Parathyroid adenoma (tissue), 2 donors: ENCODE measurements around the gene PCDHA1.

Source experiments
- H2AFZ ChIP-seq: fragments of 300-600 bp; sonication (generic); one replicate; pipeline ENCODE4 v1.7.0; 2017; ENCODE audit warnings: antibody characterized with exemption, mild to moderate bottlenecking
- H3K27ac ChIP-seq: fragments of 300-600 bp; sonication (generic); one replicate; pipeline ENCODE4 v1.7.0; 2017
- H3K27me3 ChIP-seq: fragments of 300-600 bp; sonication (generic); one replicate; pipeline ENCODE4 v1.7.0; 2017; ENCODE audit warnings: low read length; ENCODE audit not compliant: control insufficient read depth, insufficient read depth
- H3K36me3 ChIP-seq: fragments of 300-600 bp; sonication (generic); one replicate; pipeline ENCODE4 v1.7.0; 2017; ENCODE audit warnings: low read length; ENCODE audit not compliant: control insufficient read depth, insufficient read depth
- H3K4me1 ChIP-seq: fragments of 300-600 bp; sonication (generic); one replicate; pipeline ENCODE4 v1.7.0; 2017; ENCODE audit warnings: control low read depth
- H3K4me2 ChIP-seq: fragments of 300-600 bp; sonication (generic); one replicate; pipeline ENCODE4 v1.7.0; 2017; ENCODE audit warnings: low read length
- H3K4me3 ChIP-seq: fragments of 300-600 bp; sonication (generic); one replicate; pipeline ENCODE4 v1.7.0; 2017; ENCODE audit warnings: low read depth, low read length
- H3K79me2 ChIP-seq: fragments of 300-600 bp; sonication (generic); one replicate; pipeline ENCODE4 v1.7.0; 2017; ENCODE audit warnings: control low read depth
- H3K9ac ChIP-seq: fragments of 300-600 bp; sonication (generic); one replicate; pipeline ENCODE4 v1.7.0; 2017; ENCODE audit warnings: mild to moderate bottlenecking
- H3K9me3 ChIP-seq: fragments of 300-600 bp; sonication (generic); one replicate; pipeline ENCODE4 v1.7.0; 2017; ENCODE audit warnings: low read length; ENCODE audit not compliant: control insufficient read depth
- TF ChIP-seq, protein P1 (sequence below): fragments of 300-600 bp; sonication (generic); IDR thresholded peaks from one replicate; pipeline ENCODE4 v1.7.0; 2017; ENCODE audit warnings: antibody characterized with exemption, mild to moderate bottlenecking
- donor health status: primary hyperparathyroidism.

The PCDHA1 gene

DNA sequence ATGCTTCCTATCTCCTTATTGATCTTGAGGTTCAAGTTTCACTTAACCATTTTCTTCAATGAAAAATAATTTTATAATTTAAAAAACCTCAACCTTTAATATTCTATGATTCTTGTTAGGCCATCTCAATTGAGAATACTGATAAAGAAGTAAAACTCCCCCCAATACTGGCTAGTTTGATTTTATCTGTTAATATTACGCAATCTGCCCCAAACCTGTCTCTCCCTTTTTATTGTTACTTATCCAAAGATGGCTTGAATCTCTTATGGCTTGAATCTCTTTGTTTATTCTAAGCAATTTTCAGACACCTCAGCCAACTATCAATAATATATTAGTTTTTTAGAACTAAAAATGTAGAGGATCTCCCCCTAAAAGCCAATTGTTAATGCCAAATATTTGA lies 176.2 kb downstream of the PCDHA1 start:
- Histone ChIP-seq H3K27ac (no peak overlapping the region), H3K36me3 (no peaks in the 10 kb centered on the region), H3K9me3 (no peaks in the 10 kb centered on the region), H3K27me3 (no peaks in the 10 kb centered on the region), H3K9ac (no peak overlapping the region), H2AFZ (no peak overlapping the region), H3K79me2 (peaks cover 5% of the 10 kb centered on the region), H3K4me1 (peaks cover 15% of the 10 kb centered on the region), H3K4me2 (no peak overlapping the region), H3K4me3 (no peak overlapping the region)
- TF ChIP-seq, protein P1, sequence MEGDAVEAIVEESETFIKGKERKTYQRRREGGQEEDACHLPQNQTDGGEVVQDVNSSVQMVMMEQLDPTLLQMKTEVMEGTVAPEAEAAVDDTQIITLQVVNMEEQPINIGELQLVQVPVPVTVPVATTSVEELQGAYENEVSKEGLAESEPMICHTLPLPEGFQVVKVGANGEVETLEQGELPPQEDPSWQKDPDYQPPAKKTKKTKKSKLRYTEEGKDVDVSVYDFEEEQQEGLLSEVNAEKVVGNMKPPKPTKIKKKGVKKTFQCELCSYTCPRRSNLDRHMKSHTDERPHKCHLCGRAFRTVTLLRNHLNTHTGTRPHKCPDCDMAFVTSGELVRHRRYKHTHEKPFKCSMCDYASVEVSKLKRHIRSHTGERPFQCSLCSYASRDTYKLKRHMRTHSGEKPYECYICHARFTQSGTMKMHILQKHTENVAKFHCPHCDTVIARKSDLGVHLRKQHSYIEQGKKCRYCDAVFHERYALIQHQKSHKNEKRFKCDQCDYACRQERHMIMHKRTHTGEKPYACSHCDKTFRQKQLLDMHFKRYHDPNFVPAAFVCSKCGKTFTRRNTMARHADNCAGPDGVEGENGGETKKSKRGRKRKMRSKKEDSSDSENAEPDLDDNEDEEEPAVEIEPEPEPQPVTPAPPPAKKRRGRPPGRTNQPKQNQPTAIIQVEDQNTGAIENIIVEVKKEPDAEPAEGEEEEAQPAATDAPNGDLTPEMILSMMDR: no peak

DNA sequence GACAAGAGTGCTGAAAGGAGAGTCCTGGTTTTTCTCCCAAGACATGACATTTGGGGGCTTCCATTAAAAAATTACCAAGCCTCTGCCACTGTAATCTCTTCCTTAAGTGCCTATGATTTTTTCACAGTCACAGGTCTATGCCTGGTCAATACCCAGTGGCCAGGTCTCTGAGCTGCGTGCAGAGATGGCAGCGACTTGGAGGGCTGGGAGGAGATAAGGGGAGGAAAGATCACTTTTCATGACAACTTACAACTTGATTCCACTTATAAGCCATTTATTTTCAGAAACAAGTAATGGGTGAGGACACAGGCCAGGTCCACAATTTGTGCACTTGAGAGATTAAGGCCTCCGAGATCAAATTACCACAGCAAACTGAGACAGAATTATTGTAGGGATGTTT lies 178.4 kb downstream of the PCDHA1 start:
- TF ChIP-seq, protein P1: no peak
- H3K9me3 ChIP-seq: no peaks in the 10 kb centered on the region
- H3K27ac ChIP-seq: peak overlapping the region; percentile 93
- peaks cover 21% of the 10 kb centered on the region for H3K4me1 ChIP-seq
- H3K36me3 ChIP-seq: no peaks in the 10 kb centered on the region
- H3K79me2 ChIP-seq: peaks cover 20% of the 10 kb centered on the region
- H2AFZ ChIP-seq: peak overlapping the region; percentile 45
- H3K4me3 ChIP-seq: no peak overlapping the region
- H3K9ac ChIP-seq: no peak overlapping the region
- no peaks in the 10 kb centered on the region for H3K27me3 ChIP-seq
- H3K4me2 ChIP-seq: no peak overlapping the region

DNA sequence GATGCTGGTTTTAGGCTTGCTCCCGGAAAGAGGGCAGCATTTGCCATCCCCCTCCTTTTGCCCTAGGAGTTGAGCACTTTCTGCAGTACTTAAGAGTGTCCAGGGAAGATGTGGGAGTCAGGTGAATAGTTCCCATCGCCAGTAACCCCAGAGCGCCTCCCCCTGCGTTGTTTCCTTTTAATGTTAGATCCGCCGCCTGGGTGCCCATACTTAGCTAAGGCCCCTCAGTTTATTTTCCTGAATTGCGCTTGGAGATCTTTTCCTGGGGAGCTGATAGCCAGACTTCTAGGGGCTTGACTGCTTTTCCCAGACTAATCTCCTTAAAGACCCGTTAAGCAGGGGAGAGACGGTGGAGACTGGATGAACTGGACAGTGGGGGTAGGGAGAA lies 180.0 kb downstream of the PCDHA1 start:
- Histone ChIP-seq H3K9me3 (no peaks in the 10 kb centered on the region), H3K4me1 (peaks cover 24% of the 10 kb centered on the region), H3K36me3 (no peaks in the 10 kb centered on the region), H2AFZ (peak overlapping the region; percentile 96), H3K27ac (peak overlapping the region; percentile 93), H3K79me2 (peaks cover 20% of the 10 kb centered on the region), H3K27me3 (no peaks in the 10 kb centered on the region), H3K4me2 (peak overlapping the region; percentile 66), H3K4me3 (peak overlapping the region; percentile 72), H3K9ac (peak overlapping the region; percentile 15)
- TF ChIP-seq, protein P1: no peak

DNA sequence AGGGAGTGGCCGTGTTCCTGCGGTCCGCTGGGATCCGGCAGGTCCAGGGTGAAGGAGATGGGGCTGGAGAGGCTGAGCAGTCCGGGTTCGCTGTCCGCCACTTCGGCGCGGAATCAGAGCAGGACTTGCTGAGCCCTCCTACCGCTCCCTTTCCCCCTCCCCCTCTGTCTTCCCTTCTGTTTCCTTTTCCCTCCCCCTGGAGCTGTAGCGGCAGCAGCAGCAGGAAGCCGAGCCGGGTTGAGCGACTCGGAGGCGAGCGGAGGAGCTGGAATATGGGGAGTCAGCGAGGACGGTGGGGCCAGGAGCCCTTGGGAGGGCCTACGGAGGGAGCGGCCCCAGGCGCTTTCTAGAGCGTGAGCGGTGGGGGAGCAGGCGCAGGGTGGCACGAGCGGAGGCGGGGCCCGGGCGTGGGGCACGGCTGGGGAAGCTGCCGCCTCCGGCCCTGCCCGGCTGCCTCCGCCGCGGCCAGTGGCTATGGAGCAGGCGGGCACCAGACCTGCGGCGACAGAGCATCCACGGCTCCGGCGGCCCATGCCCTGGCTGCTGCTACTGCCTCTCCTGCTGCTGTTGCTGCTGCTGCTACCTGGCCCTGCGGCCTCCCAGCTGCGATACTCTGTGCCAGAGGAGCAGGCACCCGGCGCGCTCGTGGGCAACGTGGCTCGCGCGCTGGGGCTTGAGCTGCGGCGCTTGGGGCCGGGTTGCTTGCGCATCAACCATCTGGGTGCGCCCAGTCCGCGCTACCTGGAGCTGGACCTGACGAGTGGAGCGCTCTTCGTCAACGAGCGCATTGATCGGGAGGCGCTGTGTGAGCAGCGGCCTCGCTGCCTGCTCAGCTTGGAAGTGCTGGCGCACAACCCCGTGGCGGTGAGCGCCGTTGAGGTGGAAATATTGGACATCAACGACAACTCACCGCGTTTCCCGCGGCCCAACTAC lies 180.6 kb downstream of the PCDHA1 start, which contains the start of gene PCDHAC2:
PCDHAC2 (plus strand) TSS at position 184 of the 933 bp plus-strand sequence; CDS start at position 475, 291 bp downstream.
- peak within 1 kb of the TSS; percentile 96 for H2AFZ ChIP-seq
- H3K4me1 ChIP-seq: peaks cover 24% of the 10 kb centered on the region
- H3K79me2 ChIP-seq: peaks cover 20% of the 10 kb centered on the region
- H3K27ac ChIP-seq: peak within 1 kb of the TSS; percentile 93
- H3K4me2 ChIP-seq: peak within 1 kb of the TSS; percentile 66
- TF ChIP-seq, protein P1: no peak
- H3K9ac ChIP-seq: peak within 1 kb of the TSS; percentile 15
- no peaks in the 10 kb centered on the region for H3K27me3 ChIP-seq
- H3K36me3 ChIP-seq: no peaks in the 10 kb centered on the region
- H3K9me3 ChIP-seq: no peaks in the 10 kb centered on the region
- peak within 1 kb of the TSS; percentile 72 for H3K4me3 ChIP-seq
